Astrocyte (in vitro differentiated cells and primary cell): ENCODE measurements around the gene FBXW12.

ENCODE experiments used
- EZH2 ChIP-seq: IDR thresholded peaks from 2 replicates; pipeline ENCODE4 v1.6.1; 2012; ENCODE audit warnings: mild to moderate bottlenecking, low read length, inconsistent platforms; ENCODE audit not compliant: insufficient read depth
- TF ChIP-seq, protein P1 (sequence below): IDR thresholded peaks from 2 replicates; pipeline ENCODE4 v1.5.1; 2011; ENCODE audit warnings: low read depth, mild to moderate bottlenecking, inconsistent platforms, low read length, moderate library complexity; ENCODE audit not compliant: insufficient read depth

DNA sequence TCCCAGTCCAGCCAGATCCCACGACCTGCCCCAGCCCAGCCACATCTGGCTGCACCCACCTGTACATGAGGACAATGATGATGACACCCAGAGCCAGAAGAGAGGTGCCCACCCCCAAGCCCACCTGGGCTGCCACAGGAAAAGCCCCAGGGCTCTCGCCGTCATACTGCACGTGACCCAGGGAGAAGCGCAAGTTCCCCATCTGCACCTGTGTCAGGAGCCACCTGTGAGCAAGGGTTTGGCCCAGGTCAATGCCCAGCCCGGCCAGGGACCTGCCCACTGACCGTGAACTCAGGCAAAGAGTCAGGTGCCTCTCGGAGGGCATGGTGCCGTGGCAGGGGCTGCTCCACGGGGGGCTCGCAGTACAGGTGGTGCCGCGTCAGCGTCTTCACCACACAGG lies 41.6 kb downstream of the FBXW12 start:
- TF ChIP-seq EZH2, result no peak
- TF ChIP-seq, protein P1, sequence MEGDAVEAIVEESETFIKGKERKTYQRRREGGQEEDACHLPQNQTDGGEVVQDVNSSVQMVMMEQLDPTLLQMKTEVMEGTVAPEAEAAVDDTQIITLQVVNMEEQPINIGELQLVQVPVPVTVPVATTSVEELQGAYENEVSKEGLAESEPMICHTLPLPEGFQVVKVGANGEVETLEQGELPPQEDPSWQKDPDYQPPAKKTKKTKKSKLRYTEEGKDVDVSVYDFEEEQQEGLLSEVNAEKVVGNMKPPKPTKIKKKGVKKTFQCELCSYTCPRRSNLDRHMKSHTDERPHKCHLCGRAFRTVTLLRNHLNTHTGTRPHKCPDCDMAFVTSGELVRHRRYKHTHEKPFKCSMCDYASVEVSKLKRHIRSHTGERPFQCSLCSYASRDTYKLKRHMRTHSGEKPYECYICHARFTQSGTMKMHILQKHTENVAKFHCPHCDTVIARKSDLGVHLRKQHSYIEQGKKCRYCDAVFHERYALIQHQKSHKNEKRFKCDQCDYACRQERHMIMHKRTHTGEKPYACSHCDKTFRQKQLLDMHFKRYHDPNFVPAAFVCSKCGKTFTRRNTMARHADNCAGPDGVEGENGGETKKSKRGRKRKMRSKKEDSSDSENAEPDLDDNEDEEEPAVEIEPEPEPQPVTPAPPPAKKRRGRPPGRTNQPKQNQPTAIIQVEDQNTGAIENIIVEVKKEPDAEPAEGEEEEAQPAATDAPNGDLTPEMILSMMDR, result no peak
